Effector CD4-positive, alpha-beta T cell (primary cell): ENCODE data around the gene AP1B1.
"Not testable (repeated sequence)": the region's sequence is repeated elsewhere in the genome, so short reads cannot be mapped to it uniquely, and the experiment has no call there.

Experiments
- DNase-seq: peaks from one replicate; pipeline ENCODE4 v3.0.0-alpha.2; 2020
- total RNA-seq: gene quantifications from one replicate; lab custom pipeline; 2026; lab: John Stamatoyannopoulos, UW

The AP1B1 gene
- total RNA-seq = 77.1 reads per million, percentile 77 among the genes with 10 or more reads in this experiment

- peak; percentile 85 for DNase-seq
Observed at GRCh38 chr22:29387921-29388758, at the start of gene AP1B1. Gene AP1B1 (minus strand): TSS chr22:29388570. CDS start chr22:29367243, 21,327 bp downstream.

- DNase-seq = no peak
Observed at GRCh38 chr22:29435236-29436136, 47.1 kb upstream of the AP1B1 start.

GRCh38 chr22:29434288-29434687 lies 45.9 kb upstream of the AP1B1 start:
- no peak for DNase-seq

GRCh38 chr22:29433856-29434255 lies 45.5 kb upstream of the AP1B1 start:
- DNase-seq = no peak

GRCh38 chr22:29431986-29432385 lies 43.6 kb upstream of the AP1B1 start:
- no peak for DNase-seq

GRCh38 chr22:29427176-29427760 lies 38.9 kb upstream of the AP1B1 start:
- DNase-seq = no peak

- DNase-seq = no peak
Observed at GRCh38 chr22:29426476-29426875, 38.1 kb upstream of the AP1B1 start.

- not testable (repeated sequence) for DNase-seq
Observed at GRCh38 chr22:29418704-29419103, 30.3 kb upstream of the AP1B1 start.

GRCh38 chr22:29414951-29415591 lies 26.7 kb upstream of the AP1B1 start:
- DNase-seq = peak; percentile 21

- DNase-seq = not testable (repeated sequence)
Observed at GRCh38 chr22:29412772-29413171, 24.4 kb upstream of the AP1B1 start.

GRCh38 chr22:29411569-29412211 lies 23.3 kb upstream of the AP1B1 start:
- DNase-seq = not testable (repeated sequence)

GRCh38 chr22:29408940-29409339 lies 20.6 kb upstream of the AP1B1 start:
- no peak for DNase-seq

- DNase-seq = not testable (repeated sequence)
Observed at GRCh38 chr22:29401538-29401937, 13.2 kb upstream of the AP1B1 start.

- no peak for DNase-seq
Observed at GRCh38 chr22:29400576-29400975, 12.2 kb upstream of the AP1B1 start.

GRCh38 chr22:29397791-29398190 lies 9.4 kb upstream of the AP1B1 start:
- DNase-seq = no peak

- no peak for DNase-seq
Observed at GRCh38 chr22:29396126-29396525, 7.8 kb upstream of the AP1B1 start.

GRCh38 chr22:29394931-29395581 lies 6.7 kb upstream of the AP1B1 start:
- peak; percentile 55 for DNase-seq

- DNase-seq = no peak
Observed at GRCh38 chr22:29393019-29393608, 4.7 kb upstream of the AP1B1 start.

GRCh38 chr22:29391546-29391945 lies 3.2 kb upstream of the AP1B1 start:
- no peak for DNase-seq

- no peak for DNase-seq
Observed at GRCh38 chr22:29390270-29390669, 1.9 kb upstream of the AP1B1 start.

- no peak for DNase-seq
Observed at GRCh38 chr22:29388759-29389090, 355 bp upstream of the AP1B1 start.
